HepG2 (cell line): ENCODE data around the gene HCLS1. TPM values are rescaled to one million over a fixed set of nuclear protein-coding genes. Genes with fewer than 3 reads are reported as not detected.

Source experiments
- ATAC-seq: fragments of 200-7000 bp; cut with Tn5 transposase; 3 replicates; pipeline ENCODE4 v1.9.1; 2020; ENCODE audit warnings: mild to moderate bottlenecking, moderate library complexity
- BruUV-seq: library from RNA; stranded (reverse); fragments of 400-500 nt; replicated peaks from 2 replicates; lab custom pipeline; 2021; lab: Mats Ljungman, UMichigan
- CTCF ChIA-PET: fragments of 300-600 bp; formaldehyde crosslinking; extraction: SDS; loops from one replicate; lab custom pipeline; 2021; ENCODE audit warnings: low total read pairs, inconsistent platforms, low intra/inter-chr PET ratio; lab: Yijun Ruan, JAX
- POLR2A ChIA-PET: fragments of 350-600 bp; sonication (Branson Sonifier 250); formaldehyde crosslinking; loops from one replicate; lab custom pipeline; 2020; ENCODE audit warnings: antibody characterized with exemption, inconsistent platforms; lab: Yijun Ruan, JAX
- DNase-seq: peaks from one replicate; pipeline ENCODE4 v3.0.0-alpha.2; 2015; ENCODE audit warnings: low spot score
- FAIRE-seq: peaks from 3 replicates; lab custom pipeline; 2011; peaks lifted over from hg19 to GRCh38; lab: Jason Lieb, UNC
- H2AFZ ChIP-seq: one replicate; pipeline ENCODE4 v1.6.1; 2011; ENCODE audit warnings: low read length, inconsistent platforms
- H3K27ac ChIP-seq: fragments of 300-600 bp; 3 replicates; pipeline ENCODE4 v1.8.0; 2011; ENCODE audit warnings: mixed run types, mild to moderate bottlenecking, mixed read lengths, low read length, inconsistent platforms; ENCODE audit not compliant: insufficient read depth; ENCODE audit errors: extremely low read length
- H3K27me3 ChIP-seq, 2 experiments: fragments of 200-600 bp in 1 of 2; 2 replicates in 1 of 2; 3 replicates in 1 of 2; pipeline versions ENCODE4 v1.6.0 to v1.8.0; 2011; ENCODE audit warnings: low read length in 2 of 2, mild to moderate bottlenecking in 2 of 2, moderate library complexity in 2 of 2, inconsistent platforms in 1 of 2; ENCODE audit not compliant: insufficient read depth in 2 of 2, control insufficient read depth in 1 of 2
- H3K36me3 ChIP-seq, 2 experiments: fragments of 200-600 bp in 1 of 2; replicated peaks in 1 of 2; 2 replicates in 1 of 2; 3 replicates in 1 of 2; pipeline versions ENCODE4 v1.5.1 to v1.8.0; 2011; ENCODE audit warnings: low read length in 2 of 2, inconsistent platforms in 1 of 2; ENCODE audit not compliant: insufficient read depth in 2 of 2, control insufficient read depth in 1 of 2
- H3K4me1 ChIP-seq: 2 replicates; pipeline ENCODE4 v1.5.1; 2012; ENCODE audit warnings: low read length, inconsistent platforms; ENCODE audit not compliant: insufficient read depth
- H3K4me2 ChIP-seq: 2 replicates; pipeline ENCODE4 v1.6.0; 2011; ENCODE audit warnings: low read depth, low read length, inconsistent platforms
- H3K4me3 ChIP-seq, 3 experiments: fragments of 200-600 bp in 1 of 3; sonication (generic), shearing (Covaris generic) in 1 of 3; replicated peaks in 1 of 3; 2 replicates each; pipeline ENCODE4 v1.5.1; 2011 to 2016; ENCODE audit warnings: low read length in 3 of 3, inconsistent platforms in 2 of 3, low read depth in 2 of 3, mild to moderate bottlenecking in 2 of 3, control low read depth in 1 of 3, mixed read lengths in 1 of 3; ENCODE audit not compliant: insufficient read depth in 1 of 3
- H3K79me2 ChIP-seq: one replicate; pipeline ENCODE4 v1.6.1; 2011; ENCODE audit warnings: low read length, inconsistent platforms; ENCODE audit not compliant: insufficient read depth
- H3K9ac ChIP-seq: 2 replicates; pipeline ENCODE4 v1.6.0; 2011; ENCODE audit warnings: mild to moderate bottlenecking, low read depth, low read length, inconsistent platforms; ENCODE audit not compliant: insufficient read depth
- H3K9me3 ChIP-seq: 2 replicates; pipeline ENCODE4 v1.5.1; 2012; ENCODE audit warnings: mild to moderate bottlenecking, low read length
- H4K20me1 ChIP-seq: 2 replicates; pipeline ENCODE4 v1.6.0; 2011; ENCODE audit warnings: inconsistent platforms, mild to moderate bottlenecking, low read length, moderate library complexity; ENCODE audit not compliant: insufficient read depth
- ARID5B ChIP-seq: IDR thresholded peaks from 2 replicates; pipeline ENCODE4 v1.4.0; 2020; ENCODE audit warnings: mild to moderate bottlenecking, missing genetic modification reagents
- ATF2 ChIP-seq: sonication (generic); formaldehyde crosslinking; IDR thresholded peaks from 2 replicates; pipeline ENCODE4 v1.4.0; 2020; ENCODE audit warnings: missing genetic modification reagents
- CEBPB ChIP-seq: IDR thresholded peaks from 2 replicates; pipeline ENCODE4 v1.6.1; 2011; ENCODE audit warnings: low read depth, low read length, improper control_type of control experiment, borderline replicate concordance
- GTF2F1 ChIP-seq: fragments of 150-350 bp; IDR thresholded peaks from 2 replicates; pipeline ENCODE4 v1.6.1; 2014; ENCODE audit warnings: low read length
- HNRNPUL1 ChIP-seq: fragments of 200-400 bp; formaldehyde crosslinking; IDR thresholded peaks from 2 replicates; pipeline ENCODE4 v1.6.1; 2017; ENCODE audit warnings: low read depth, mild to moderate bottlenecking, low read length, moderate library complexity
- PBX3 ChIP-seq: sonication (generic); formaldehyde crosslinking; IDR thresholded peaks from 2 replicates; pipeline ENCODE4 v1.8.1; 2023; ENCODE audit warnings: missing genetic modification reagents, inconsistent platforms, borderline replicate concordance
- SIN3B ChIP-seq: fragments of 150-350 bp; IDR thresholded peaks from 2 replicates; pipeline ENCODE4 v1.6.1; 2014; ENCODE audit warnings: low read length
- TGIF2 ChIP-seq: IDR thresholded peaks from 2 replicates; pipeline ENCODE4 v1.6.1; 2016; ENCODE audit warnings: control low read depth, missing compliant biosample characterization
- YEATS4 ChIP-seq: sonication (generic); formaldehyde crosslinking; IDR thresholded peaks from 2 replicates; pipeline ENCODE4 v1.4.0; 2020; ENCODE audit warnings: missing genetic modification reagents, borderline replicate concordance
- ZBTB38 ChIP-seq: sonication (generic); formaldehyde crosslinking; IDR thresholded peaks from 2 replicates; pipeline ENCODE4 v1.5.1; 2020; ENCODE audit warnings: mild to moderate bottlenecking, missing genetic modification reagents
- ZFAT ChIP-seq: sonication (generic); formaldehyde crosslinking; conservative IDR thresholded peaks from 2 replicates; pipeline ENCODE4 v1.8.1; 2023; ENCODE audit warnings: missing genetic modification reagents, inconsistent platforms
- ZNF34 ChIP-seq: sonication (generic); formaldehyde crosslinking; IDR thresholded peaks from 2 replicates; pipeline ENCODE4 v1.4.0; 2020; ENCODE audit warnings: mild to moderate bottlenecking, missing genetic modification reagents, borderline replicate concordance
- ZNF7 ChIP-seq: IDR thresholded peaks from 2 replicates; pipeline ENCODE4 v1.6.1; 2016; ENCODE audit warnings: missing biosample characterization, missing genetic modification reagents
- ZNF782 ChIP-seq: sonication (generic); formaldehyde crosslinking; IDR thresholded peaks from 2 replicates; pipeline ENCODE4 v1.4.0; 2020; ENCODE audit warnings: missing genetic modification reagents, mild to moderate bottlenecking, borderline replicate concordance
- ZNF850 ChIP-seq: sonication (generic); formaldehyde crosslinking; conservative IDR thresholded peaks from 2 replicates; pipeline ENCODE4 v1.9.0; 2021; ENCODE audit warnings: mild to moderate bottlenecking, missing genetic modification reagents
- ZSCAN22 ChIP-seq: sonication (generic); formaldehyde crosslinking; IDR thresholded peaks from 2 replicates; pipeline ENCODE4 v1.4.0; 2020; ENCODE audit warnings: mild to moderate bottlenecking, missing genetic modification reagents
- WGBS: methylation state at CpG from one replicate; pipeline ENCODE4 v1.1.6; 2017; ENCODE audit warnings: low lambda C conversion rate; 5-methylcytosine and 5-hydroxymethylcytosine counted together
- in situ Hi-C: cut with HindIII; loops from 2 replicates; pipeline ENCODE4 v1.10.0; 2017; ENCODE audit warnings: low pct_unique_long_range_greater_than_20kb; ENCODE audit not compliant: extremely low pct_ligation_motif_present
- intact Hi-C: fragments of 100-400 bp; cut with micrococcal nuclease; formaldehyde crosslinking; loops from one replicate; pipeline ENCODE4 v1.10.0; 2022; ENCODE audit not compliant: unreplicated experiment
- polyA plus RNA-seq, 8 experiments: library from polyadenylated mRNA; depleted of rRNA in 3 of 8; stranded (reverse) in 7 of 8; unstranded in 1 of 8; fragments of >200 nt; fragmentation: Illumina TruSeq in 4 of 8; extraction: Trizol in 4 of 8; gene quantifications; 2 replicates each; pipeline versions ENCODE4 v1.2.1 to v1.2.3, GENCODE V29; 2011 to 2016; ENCODE audit warnings: low read depth in 4 of 8, missing spikeins in 1 of 8, mixed read lengths in 1 of 8; ENCODE audit not compliant: insufficient read depth in 1 of 8
- total RNA-seq, 5 experiments: library from RNA; depleted of rRNA; stranded (reverse); fragments of >200 nt; fragmentation: Illumina TruSeq; extraction: Trizol; gene quantifications; 2 replicates each; pipeline ENCODE4 v1.2.3, GENCODE V29; 2016; ENCODE audit warnings: low read depth in 1 of 5

The HCLS1 gene
- total and polyA plus RNA-seq, 2 of the 13 experiments (the other 11 are each of a cell fraction or from before 2014, with no cell fraction given), result not detected

- TF ChIP-seq ZNF34 (CRISPR knock-in tag) (no peak), CEBPB (no peak)
Observed at GRCh38 chr3:121627211-121627610, 33.5 kb downstream of the HCLS1 start (continued).

- Histone ChIP-seq H3K27me3 (peaks cover 0 to 6% of the 10 kb centered on the region in 2 experiments; a peak in 1 of 5 replicates), H2AFZ (no peak overlapping the region), H3K9ac (no peak overlapping the region), H4K20me1 (no peaks in the 10 kb centered on the region), H3K4me1 (no peaks in the 10 kb centered on the region), H3K79me2 (no peaks in the 10 kb centered on the region), H3K9me3 (no peaks in the 10 kb centered on the region), H3K4me2 (no peak overlapping the region), H3K36me3 (no peaks in the 10 kb centered on the region), H3K27ac (no peak overlapping the region), H3K4me3 (no peak overlapping the region)
- FAIRE-seq (no peak), DNase-seq (no peak), ATAC-seq (no peak)
- ChIA-PET POLR2A (no interaction called here), CTCF (no interaction called here)
- TF ChIP-seq ATF2 (CRISPR knock-in tag) (no peak), PBX3 (no peak), ZFAT (CRISPR knock-in tag) (no peak), YEATS4 (CRISPR knock-in tag) (no peak), TGIF2 (CRISPR knock-in tag) (no peak), SIN3B (no peak), ZSCAN22 (CRISPR knock-in tag) (no peak), HNRNPUL1 (no peak), ZNF782 (CRISPR knock-in tag) (no peak), ZNF850 (no peak), ZNF7 (CRISPR knock-in tag) (no peak), ARID5B (CRISPR knock-in tag) (no peak), GTF2F1 (no peak), ZBTB38 (no peak)
- intact Hi-C loops, result no loop called here
- no TSS peak for BruUV-seq
- WGBS, result 19% methylated on average over 4 of the region's 4 CpGs
- in situ Hi-C loops, result no loop called here
Observed at GRCh38 chr3:121626495-121626894, 34.2 kb downstream of the HCLS1 start.
